ENCODE data around the gene NAGS.
"Not testable (repeated sequence)": the region's sequence is repeated elsewhere in the genome, so short reads cannot be mapped to it uniquely, and the experiment has no call there.

The NAGS gene

DNA sequence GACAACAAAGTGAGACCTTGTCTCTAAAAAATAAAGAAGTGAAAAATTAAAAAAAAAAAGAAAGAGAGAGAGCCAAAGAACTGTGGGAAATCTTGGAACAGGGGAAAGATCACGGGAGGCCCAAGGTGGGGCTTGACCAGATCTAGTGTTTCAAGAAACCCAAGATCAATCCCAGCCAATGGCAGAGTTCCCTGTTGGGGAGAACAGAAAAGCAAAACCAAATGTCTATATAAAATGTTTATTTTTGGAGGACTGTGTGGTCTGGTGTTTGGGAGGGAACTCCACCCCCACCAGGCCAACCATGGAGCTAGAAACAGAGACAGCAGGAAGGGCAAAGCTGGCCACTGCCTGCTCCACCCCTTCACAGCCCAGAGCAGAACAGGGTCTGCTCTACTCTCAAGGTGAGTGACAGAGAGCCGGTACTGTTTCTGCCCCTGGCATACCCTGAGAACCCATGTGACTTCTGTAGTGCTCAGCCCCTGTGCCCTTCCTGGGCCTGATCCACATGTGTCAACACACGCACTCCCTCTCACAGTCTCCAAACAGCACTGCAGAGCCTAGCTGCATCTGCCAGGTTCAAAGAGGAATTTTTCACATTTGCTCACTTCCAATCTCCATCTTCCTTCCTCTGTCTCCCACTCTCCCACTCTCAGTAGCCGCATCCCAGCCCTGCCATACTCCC is 6.7 kb downstream of the NAGS start:
- no peak for TF ChIP-seq CTCF (IDR thresholded peaks at IDR 0.05)
- DNase-seq (ENCODE audit: low spot score) = no peak
- Histone ChIP-seq H3K4me3 (no peak overlapping the region), H3K27ac (no peak overlapping the region)

DNA sequence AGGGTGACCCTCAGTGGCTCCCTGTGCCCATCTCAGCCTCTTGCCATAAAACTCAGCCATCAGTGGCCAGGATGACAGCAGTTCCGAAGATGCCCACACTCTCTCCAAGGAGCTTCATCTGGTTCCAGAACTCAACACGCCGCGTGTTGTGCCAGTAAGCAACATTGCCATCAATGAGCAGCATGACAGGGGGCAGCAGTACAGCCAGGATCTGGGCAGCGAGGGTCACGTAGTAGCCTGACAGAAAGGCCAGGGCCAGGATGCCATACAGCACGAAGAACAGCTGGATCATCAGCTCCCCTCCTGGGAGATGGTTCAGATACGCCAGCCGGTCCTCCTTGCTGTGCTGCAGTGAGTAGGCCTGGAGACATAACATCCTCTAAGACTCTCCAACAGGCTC is 7.5 kb downstream of the NAGS start:
- no peak for DNase-seq (ENCODE audit: low spot score)
- Histone ChIP-seq H3K27ac (no peak overlapping the region), H3K4me3 (no peak overlapping the region)
- TF ChIP-seq CTCF (IDR thresholded peaks at IDR 0.05) = no peak

- no peak overlapping the region for H3K4me3 ChIP-seq
- H3K27ac ChIP-seq = no peak overlapping the region
- DNase-seq (ENCODE audit: low spot score) = no peak
- no peak for TF ChIP-seq CTCF (IDR thresholded peaks at IDR 0.05)
Measured at GRCh38 chr17:44012391-44012790, 8.0 kb downstream of the NAGS start.

- no peak for TF ChIP-seq CTCF (IDR thresholded peaks at IDR 0.05)
- Histone ChIP-seq H3K27ac (no peak overlapping the region), H3K4me3 (no peak overlapping the region)
- DNase-seq (ENCODE audit: low spot score) = no peak
Measured at GRCh38 chr17:44012874-44013273, 8.5 kb downstream of the NAGS start.

GRCh38 chr17:44014133-44014436 is 9.7 kb downstream of the NAGS start:
- no peak for DNase-seq (ENCODE audit: low spot score)
- TF ChIP-seq CTCF (IDR thresholded peaks at IDR 0.05) = no peak
- Histone ChIP-seq H3K4me3 (peak overlapping the region; percentile 92), H3K27ac (peak overlapping the region in 1 of 2 donors; percentile 83)

GRCh38 chr17:44014437-44015172 is 10.2 kb downstream of the NAGS start, which contains the start of gene TMEM101:
Gene TMEM101, minus strand, starts transcription at chr17:44014963. Its CDS starts 11 bp downstream, at chr17:44014952.
- TF ChIP-seq CTCF (IDR thresholded peaks at IDR 0.05) = no peak
- H3K27ac ChIP-seq = peak within 1 kb of the TSS in 1 of 2 donors; percentile 83
- peak; percentile 88 for DNase-seq (ENCODE audit: low spot score)
- H3K4me3 ChIP-seq = peak within 1 kb of the TSS; percentile 92

DNA sequence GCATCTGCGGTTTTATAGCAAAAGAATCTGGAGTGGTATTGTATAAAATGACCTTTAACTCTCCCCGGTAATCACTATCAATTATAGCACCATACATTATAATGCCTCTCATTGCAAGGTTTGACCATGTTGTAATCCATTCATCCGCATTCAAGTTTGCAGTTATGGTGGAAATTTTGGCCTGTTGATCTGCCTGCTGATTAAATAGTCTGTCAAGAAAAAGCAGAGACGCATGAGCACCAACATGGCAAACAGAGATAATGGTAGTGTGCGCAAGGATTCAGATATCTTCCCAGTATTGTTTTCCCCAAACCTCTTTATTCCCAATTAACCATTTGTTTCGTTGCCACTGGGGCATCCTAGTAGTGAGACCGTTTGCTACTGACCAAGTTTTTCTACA is 16.8 kb downstream of the NAGS start:
- not testable (repeated sequence) for H3K27ac ChIP-seq; H3K4me3 ChIP-seq; DNase-seq (ENCODE audit: low spot score)

All from coronary artery (tissue), 2 donors.